Activated CD4-positive, alpha-beta T cell treated with anti-CD3 and anti-CD28 coated beads, Interleukin-2, amount 50 U/mL, for 48 hours (primary cell): Measurements from ENCODE around the gene GIPC2.
"Not testable (repeated sequence)": the region's sequence is repeated elsewhere in the genome, so short reads cannot be mapped to it uniquely, and the experiment has no call there.

Experiments used
- DNase-seq, 2 experiments: peaks; one replicate each; pipeline ENCODE4 v3.0.0-alpha.2; 2020

GIPC2 gene

GRCh38 chr1:78038071-78038470, 7.7 kb upstream of the GIPC2 start:
- DNase-seq = no peak

- DNase-seq = no peak
Measured at GRCh38 chr1:78038491-78038939, 7.3 kb upstream of the GIPC2 start.

- DNase-seq = no peak
Measured at GRCh38 chr1:78040484-78041089, 5.2 kb upstream of the GIPC2 start.

- DNase-seq = no peak
Measured at GRCh38 chr1:78043436-78043835, 2.3 kb upstream of the GIPC2 start.

DNA sequence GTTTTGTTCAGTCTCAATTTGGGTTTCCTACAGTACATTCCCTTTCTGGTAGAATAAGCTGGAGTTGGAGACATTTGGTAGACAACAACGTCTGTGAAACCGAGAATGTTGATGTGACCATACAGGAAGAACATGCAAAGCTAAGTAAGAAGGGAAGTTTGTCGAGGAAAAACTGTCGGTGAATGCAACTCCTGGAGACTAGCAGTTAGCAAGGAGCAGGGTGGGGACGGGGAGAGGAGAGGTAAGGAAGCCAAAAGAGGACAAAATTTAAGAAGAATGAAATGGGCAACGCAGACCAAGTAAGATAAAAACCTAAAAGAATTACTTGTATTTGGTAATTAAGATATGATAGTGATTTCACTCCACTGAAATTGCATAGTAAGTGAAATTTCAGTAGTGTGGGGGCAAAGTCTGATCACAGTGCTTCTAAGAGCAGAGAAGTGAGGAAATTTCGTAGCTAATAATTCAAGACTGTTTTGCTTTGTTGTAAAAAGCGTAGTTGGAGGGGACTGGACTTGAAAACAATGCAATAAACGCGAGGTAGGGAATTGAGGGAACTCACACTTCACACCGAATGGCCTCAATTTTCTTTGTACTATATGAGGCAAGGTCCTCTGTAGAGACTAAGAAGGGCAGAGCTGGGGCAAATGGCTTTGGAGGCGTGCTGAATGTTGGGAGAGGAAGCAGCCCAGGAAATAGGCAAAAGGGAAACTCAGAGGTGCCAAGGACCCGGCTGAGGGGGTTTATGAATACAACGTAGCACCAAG, 787 bp upstream of the GIPC2 start:
- no peak for DNase-seq

- no peak for DNase-seq
Measured at GRCh38 chr1:78045563-78045925, 222 bp upstream of the GIPC2 start.

- DNase-seq = no peak
Measured at GRCh38 chr1:78047106-78047505, 1.3 kb downstream of the GIPC2 start.

- DNase-seq = no peak
Measured at GRCh38 chr1:78047631-78048030, 1.9 kb downstream of the GIPC2 start.

GRCh38 chr1:78048446-78048845, 2.7 kb downstream of the GIPC2 start:
- no peak for DNase-seq

DNA sequence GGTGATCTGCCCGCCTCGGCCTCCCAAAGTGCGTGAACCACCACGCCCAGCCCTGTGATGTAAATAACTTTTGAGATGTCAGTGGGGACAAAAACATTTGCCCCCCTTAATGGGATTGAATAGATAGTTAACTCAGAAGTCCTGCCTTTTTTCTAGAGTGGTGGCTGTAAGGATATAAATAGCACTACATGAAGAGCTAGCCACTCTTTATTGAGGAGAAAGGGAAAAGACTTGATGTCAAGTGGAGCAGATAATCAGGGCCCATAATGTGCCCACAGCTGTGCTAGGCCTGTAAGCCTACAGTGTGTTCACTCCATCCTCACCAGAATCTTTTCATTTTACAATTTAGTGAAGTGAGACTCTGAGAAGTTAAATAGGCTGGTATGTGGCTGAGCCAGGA, 3.6 kb downstream of the GIPC2 start:
- no peak for DNase-seq

GRCh38 chr1:78051005-78051404, 5.2 kb downstream of the GIPC2 start:
- DNase-seq = no peak

DNA sequence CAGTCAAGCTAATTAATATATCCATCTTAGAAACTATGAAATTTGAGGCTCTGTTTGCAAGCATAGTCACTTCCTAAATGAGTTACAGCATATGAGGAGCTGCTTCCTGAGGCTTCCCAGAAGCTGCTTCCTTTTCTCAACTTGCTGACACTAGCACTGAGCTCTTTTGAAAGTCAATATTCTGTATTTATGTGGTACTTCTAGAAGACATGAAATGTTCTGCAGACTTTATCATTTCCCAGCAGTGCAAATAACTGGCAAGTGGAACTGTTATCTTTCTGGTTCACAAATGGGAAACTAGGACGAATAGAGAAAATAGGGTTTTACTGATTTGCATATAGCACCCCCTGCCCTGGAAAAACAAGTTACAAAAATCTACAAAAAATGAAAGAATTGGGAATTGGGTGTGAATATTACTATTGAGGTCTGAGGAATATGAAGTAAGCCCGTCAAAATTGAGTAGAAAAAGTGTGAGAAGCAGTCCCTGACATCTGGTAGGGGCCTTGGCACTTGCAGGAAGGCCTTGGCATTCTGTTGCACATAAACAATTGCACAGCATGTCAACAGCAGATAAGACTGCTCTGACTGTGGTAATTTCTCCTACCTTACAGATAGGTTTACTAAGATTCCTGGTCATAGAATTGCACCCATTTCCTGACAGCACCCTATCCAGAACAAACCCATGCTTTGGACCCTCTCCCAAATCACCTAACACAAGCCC, 7.1 kb downstream of the GIPC2 start:
- no peak for DNase-seq

GRCh38 chr1:78053498-78053897, 7.7 kb downstream of the GIPC2 start:
- no peak for DNase-seq

DNA sequence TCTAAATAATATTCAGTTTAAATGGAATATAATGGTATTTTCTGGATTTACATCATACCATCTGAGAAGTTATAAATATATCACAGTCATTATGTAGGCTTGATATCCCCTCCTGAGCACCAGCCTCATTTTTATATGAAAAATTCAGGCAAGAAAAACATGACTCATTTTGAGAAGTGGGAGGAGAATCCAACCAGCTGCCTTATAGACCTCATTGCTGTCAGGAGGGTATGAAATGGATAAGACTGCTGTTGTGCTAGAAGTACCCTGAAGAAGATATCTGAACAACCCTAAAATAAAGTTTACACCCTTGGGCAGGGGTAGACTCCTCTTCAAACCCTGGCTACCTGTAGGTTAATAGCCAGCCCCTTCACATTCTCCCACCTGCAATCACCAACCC, 8.8 kb downstream of the GIPC2 start:
- no peak for DNase-seq

GRCh38 chr1:78054972-78055371, 9.2 kb downstream of the GIPC2 start:
- DNase-seq = no peak

GRCh38 chr1:78055565-78056132, 9.9 kb downstream of the GIPC2 start:
- DNase-seq = no peak

DNA sequence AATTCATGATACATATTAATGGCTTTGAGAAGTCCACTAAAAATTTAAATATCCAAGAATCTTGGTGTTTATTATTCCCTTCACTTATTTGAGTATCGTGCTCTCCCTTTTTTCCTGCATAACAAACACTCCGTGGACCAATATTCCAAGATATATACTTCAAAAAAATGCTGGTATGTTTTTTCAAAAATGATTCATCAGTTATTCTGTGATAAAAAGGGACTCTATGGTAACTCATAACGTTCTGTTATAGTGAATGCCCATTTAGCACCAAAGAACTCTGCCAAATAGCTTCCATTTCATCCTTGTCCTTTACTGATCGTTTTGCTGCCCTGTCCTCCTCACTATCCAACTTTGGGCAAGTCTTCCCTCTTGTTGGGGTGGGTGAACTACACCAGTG, 12.9 kb downstream of the GIPC2 start:
- DNase-seq = no peak

- DNase-seq = no peak
Measured at GRCh38 chr1:78060857-78061563, 15.2 kb downstream of the GIPC2 start.

DNA sequence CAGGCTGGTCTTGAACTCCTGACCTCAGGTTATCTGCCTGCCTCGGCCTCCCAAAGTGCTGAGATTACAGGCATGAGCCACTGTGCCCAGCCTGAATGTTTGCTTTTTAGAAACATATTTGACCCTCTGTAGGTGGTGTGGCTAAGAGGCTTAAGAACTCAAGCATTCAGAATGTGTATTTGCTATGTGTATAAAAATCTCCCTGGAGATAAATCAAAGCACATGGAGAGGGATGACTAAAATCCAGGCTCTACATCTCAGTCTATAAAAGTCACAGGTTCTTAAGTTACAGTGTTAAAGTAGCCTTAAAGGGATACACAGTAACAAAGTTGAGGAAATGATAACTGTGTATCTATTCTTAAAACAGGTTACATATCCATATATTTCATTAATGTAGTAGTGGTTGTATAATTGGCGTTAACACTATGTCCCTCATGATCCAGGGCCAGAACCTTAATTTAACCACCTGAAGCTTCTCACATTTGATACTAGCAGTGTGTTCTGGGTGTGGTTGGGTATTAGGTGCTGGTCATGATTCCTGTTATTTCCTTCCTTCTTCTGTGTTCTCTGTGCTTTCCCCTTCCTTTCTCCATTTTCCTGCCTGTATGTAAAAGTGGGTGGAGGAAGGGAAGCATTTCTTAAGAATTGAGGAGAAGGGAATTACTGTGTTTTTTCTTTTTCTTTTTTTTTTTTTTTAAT, 16.2 kb downstream of the GIPC2 start:
- no peak for DNase-seq

GRCh38 chr1:78064886-78065285, 19.1 kb downstream of the GIPC2 start:
- not testable (repeated sequence) for DNase-seq

- no peak for DNase-seq
Measured at GRCh38 chr1:78068681-78069283, 23.0 kb downstream of the GIPC2 start.

GRCh38 chr1:78069784-78070183, 24.0 kb downstream of the GIPC2 start:
- DNase-seq = no peak
